ENCODE results near the gene HOXB8. TPM values are rescaled to one million over a fixed set of nuclear protein-coding genes. Genes with fewer than 3 reads are reported as not detected.

Gene HOXB8
- total RNA-seq, 6 donors from 2014 or later: 0.23 to 0.27 TPM; not detected in 4

- peak in 1 of 2 donors; percentile 36 for ATAC-seq (ENCODE audit: low FRiP score in 2 of 2)
- H3K9me3 ChIP-seq: no peaks in the 10 kb centered on the region
- WGBS, 2 donors: 33 to 35% methylated on average over 21 to 22 of the region's 22 CpGs
- H3K27me3 ChIP-seq: peaks cover 0 to 56% (median 26%) of the 10 kb centered on the region in 4 donors
- H3K27ac ChIP-seq: peak overlapping the region; percentile 80 to 94 (median 86)
- H3K4me1 ChIP-seq: peaks cover 9 to 16% (median 11%) of the 10 kb centered on the region in 4 donors
- no peak for TF ChIP-seq EP300 (IDR thresholded peaks at IDR 0.05)
- no peak for TF ChIP-seq POLR2A (IDR thresholded peaks at IDR 0.05)
- TF ChIP-seq, protein P1, sequence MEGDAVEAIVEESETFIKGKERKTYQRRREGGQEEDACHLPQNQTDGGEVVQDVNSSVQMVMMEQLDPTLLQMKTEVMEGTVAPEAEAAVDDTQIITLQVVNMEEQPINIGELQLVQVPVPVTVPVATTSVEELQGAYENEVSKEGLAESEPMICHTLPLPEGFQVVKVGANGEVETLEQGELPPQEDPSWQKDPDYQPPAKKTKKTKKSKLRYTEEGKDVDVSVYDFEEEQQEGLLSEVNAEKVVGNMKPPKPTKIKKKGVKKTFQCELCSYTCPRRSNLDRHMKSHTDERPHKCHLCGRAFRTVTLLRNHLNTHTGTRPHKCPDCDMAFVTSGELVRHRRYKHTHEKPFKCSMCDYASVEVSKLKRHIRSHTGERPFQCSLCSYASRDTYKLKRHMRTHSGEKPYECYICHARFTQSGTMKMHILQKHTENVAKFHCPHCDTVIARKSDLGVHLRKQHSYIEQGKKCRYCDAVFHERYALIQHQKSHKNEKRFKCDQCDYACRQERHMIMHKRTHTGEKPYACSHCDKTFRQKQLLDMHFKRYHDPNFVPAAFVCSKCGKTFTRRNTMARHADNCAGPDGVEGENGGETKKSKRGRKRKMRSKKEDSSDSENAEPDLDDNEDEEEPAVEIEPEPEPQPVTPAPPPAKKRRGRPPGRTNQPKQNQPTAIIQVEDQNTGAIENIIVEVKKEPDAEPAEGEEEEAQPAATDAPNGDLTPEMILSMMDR (IDR thresholded peaks at IDR 0.05): no peak
- no peak for TF ChIP-seq POLR2AphosphoS5 (IDR thresholded peaks at IDR 0.05)
- H3K4me3 ChIP-seq: peak overlapping the region in 2 of 4 donors; percentile 53 to 57
- peak in 1 of 2 donors; percentile 72 for DNase-seq
- no peaks in the 10 kb centered on the region for H3K36me3 ChIP-seq
These were observed 39.2 kb downstream of the HOXB8 start for GRCh38 chr17:48575673-48576478.

DNA sequence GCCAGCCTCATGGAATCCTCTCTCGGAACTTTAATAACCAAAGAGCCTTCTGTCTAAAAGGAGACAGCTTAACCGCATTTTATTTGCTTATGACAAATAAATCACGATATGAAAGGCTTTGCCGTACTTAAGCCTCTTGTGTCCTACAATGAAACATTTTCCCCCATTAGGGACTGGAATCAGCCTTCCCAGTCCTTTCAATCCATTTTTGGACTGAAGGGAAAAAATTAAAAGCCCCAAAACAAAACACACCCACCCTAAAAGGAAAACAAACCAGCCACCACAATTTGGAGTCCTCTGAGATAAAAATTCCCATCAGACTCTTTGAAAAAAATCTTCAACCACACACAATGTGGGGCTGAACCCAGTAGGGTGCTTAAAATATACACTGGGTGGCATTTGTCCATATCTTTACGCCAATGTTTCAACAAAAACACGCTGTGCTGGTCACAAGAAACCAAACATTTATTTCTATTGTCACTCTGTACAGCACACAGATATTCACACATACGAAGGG, 40.0 kb downstream of the HOXB8 start:
- Histone ChIP-seq H3K4me3 (peak overlapping the region in 2 of 4 donors; percentile 20 to 57), H3K27me3 (peaks cover 0 to 49% (median 24%) of the 10 kb centered on the region in 4 donors), H3K9me3 (no peaks in the 10 kb centered on the region), H3K4me1 (peaks cover 9 to 16% (median 11%) of the 10 kb centered on the region in 4 donors), H3K36me3 (no peaks in the 10 kb centered on the region), H3K27ac (peak overlapping the region; percentile 63 to 87 (median 79))
- ATAC-seq (ENCODE audit: low FRiP score in 2 of 2): no peak
- DNase-seq: no peak
- TF ChIP-seq EP300 (IDR thresholded peaks at IDR 0.05) (no peak), POLR2A (IDR thresholded peaks at IDR 0.05) (no peak), POLR2AphosphoS5 (IDR thresholded peaks at IDR 0.05) (no peak)
- TF ChIP-seq, protein P1 (IDR thresholded peaks at IDR 0.05): no peak
- WGBS, 2 donors: 51 to 52% methylated on average over 7 of the region's 7 CpGs

DNA sequence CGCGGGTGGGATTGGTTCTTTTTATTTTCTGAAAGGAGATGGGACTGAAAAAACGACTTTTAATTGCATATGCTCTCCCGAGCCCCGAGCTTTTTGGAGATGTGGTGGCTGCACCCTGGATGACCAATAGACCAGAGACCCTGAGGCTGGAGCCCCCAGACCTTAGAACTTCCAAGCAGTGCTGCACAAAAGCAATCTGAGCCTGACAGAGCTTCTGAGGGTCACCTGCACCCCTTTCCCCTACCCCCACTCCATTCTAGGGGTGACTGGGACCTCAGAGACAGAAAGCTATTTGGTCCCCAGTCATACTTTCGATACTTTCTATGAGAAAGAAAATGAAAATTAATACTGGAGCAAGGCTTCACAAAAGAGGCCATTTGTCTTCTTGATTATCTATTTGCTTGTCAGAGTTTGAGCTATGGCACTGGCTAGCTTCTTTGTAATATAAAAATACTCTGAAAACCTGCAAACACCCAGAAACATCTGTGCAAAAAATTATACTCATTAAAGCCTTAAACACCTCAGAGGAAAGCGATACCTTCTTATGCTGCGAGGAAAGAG, 40.5 kb downstream of the HOXB8 start:
- Histone ChIP-seq H3K36me3 (no peaks in the 10 kb centered on the region), H3K4me3 (peak overlapping the region in 2 of 4 donors; percentile 20 to 57), H3K4me1 (peaks cover 9 to 16% (median 11%) of the 10 kb centered on the region in 4 donors), H3K9me3 (no peaks in the 10 kb centered on the region), H3K27ac (peak overlapping the region; percentile 71 to 87 (median 79)), H3K27me3 (peaks cover 0 to 49% (median 24%) of the 10 kb centered on the region in 4 donors)
- TF ChIP-seq EP300 (IDR thresholded peaks at IDR 0.05): no peak
- TF ChIP-seq POLR2AphosphoS5 (IDR thresholded peaks at IDR 0.05): no peak
- TF ChIP-seq, protein P1 (IDR thresholded peaks at IDR 0.05): no peak
- no peak for TF ChIP-seq POLR2A (IDR thresholded peaks at IDR 0.05)
- 43 to 48% methylated on average over 8 of the region's 8 CpGs for WGBS, 2 donors
- no peak for ATAC-seq (ENCODE audit: low FRiP score in 2 of 2)
- no peak for DNase-seq

GRCh38 chr17:48571826-48572417, 43.2 kb downstream of the HOXB8 start:
- Histone ChIP-seq H3K4me3 (no peak overlapping the region), H3K4me1 (peaks cover 12 to 19% (median 16%) of the 10 kb centered on the region in 4 donors), H3K9me3 (no peaks in the 10 kb centered on the region), H3K27me3 (peaks cover 0 to 31% (median 14%) of the 10 kb centered on the region in 4 donors), H3K36me3 (no peaks in the 10 kb centered on the region), H3K27ac (peak overlapping the region; percentile 65 to 87 (median 72))
- 67 to 81% methylated on average over 1 of the region's 1 CpG for WGBS, 2 donors
- DNase-seq (no peak), ATAC-seq (ENCODE audit: low FRiP score in 2 of 2) (no peak)
- TF ChIP-seq EP300 (IDR thresholded peaks at IDR 0.05): no peak
- no peak for TF ChIP-seq POLR2AphosphoS5 (IDR thresholded peaks at IDR 0.05)

Measured in upper lobe of left lung (tissue), 6 donors.